ENCODE results near the gene CNTNAP2.

- TF ChIP-seq GATA3 (IDR thresholded peaks at IDR 0.05; ENCODE audit: low read depth, low read length) = no peak
- TF ChIP-seq GATA2 (IDR thresholded peaks at IDR 0.05; ENCODE audit: low read depth, low read length) = no peak
These were observed 2173.0 kb downstream of the CNTNAP2 start for GRCh38 chr7:148289630-148290029.
